K562 (cell line): Measurements from ENCODE around the gene MYBPC3. TPM values are rescaled to one million over a fixed set of nuclear protein-coding genes. Genes with fewer than 3 reads are reported as not detected.

Experiments used
- FOSL1 ChIP-seq: fragments of 200-800 bp; sonication (Bioruptor generic); conservative IDR thresholded peaks from 2 replicates; pipeline ENCODE4 v1.6.1; 2016; ENCODE audit warnings: missing genetic modification characterization, missing compliant biosample characterization
- JUN ChIP-seq, 2 experiments: sonication (generic) in 1 of 2; formaldehyde crosslinking in 1 of 2; IDR thresholded peaks; 2 replicates each; pipeline versions ENCODE4 v1.6.1 to v1.8.0; 2012 to 2022; ENCODE audit warnings: borderline replicate concordance in 2 of 2, mild to moderate bottlenecking in 2 of 2, improper control_type of control experiment in 1 of 2, low read depth in 1 of 2, low read length in 1 of 2, missing genetic modification reagents in 1 of 2
- MCM7 ChIP-seq, 2 experiments: fragments of 450-650 bp; IDR thresholded peaks; 2 replicates each; pipeline ENCODE4 v1.6.1; 2016 to 2018
- RFX1 ChIP-seq: fragments of 450-650 bp; IDR thresholded peaks from 2 replicates; pipeline ENCODE4 v1.6.1; 2016; ENCODE audit warnings: mild to moderate bottlenecking, moderate library complexity
- SREBF2 ChIP-seq: sonication (generic); formaldehyde crosslinking; IDR thresholded peaks from 2 replicates; pipeline ENCODE4 v1.4.0; 2020; ENCODE audit warnings: mild to moderate bottlenecking, missing genetic modification reagents
- TFAM ChIP-seq: fragments of 250-450 bp; sonication (Bioruptor Pico); conservative IDR thresholded peaks from 2 replicates; pipeline ENCODE4 v1.5.0; 2021; ENCODE audit warnings: mild to moderate bottlenecking, moderate library complexity
- ZFPM2 ChIP-seq: fragments of 250-450 bp; sonication (Bioruptor Pico); IDR thresholded peaks from 2 replicates; pipeline ENCODE4 v1.5.1; 2022; ENCODE audit warnings: mild to moderate bottlenecking
- ZHX1 ChIP-seq: fragments of 150-350 bp; conservative IDR thresholded peaks from 2 replicates; pipeline ENCODE4 v1.6.1; 2014; ENCODE audit warnings: low read length
- ZNF165 ChIP-seq: fragments of 250-450 bp; sonication (Bioruptor Pico); IDR thresholded peaks from 2 replicates; pipeline ENCODE4 v1.4.0; 2020; ENCODE audit warnings: borderline replicate concordance
- ZNF263 ChIP-seq: sonication (generic); formaldehyde crosslinking; IDR thresholded peaks from 2 replicates; pipeline ENCODE4 v1.8.0; 2022; ENCODE audit warnings: mild to moderate bottlenecking, missing genetic modification reagents, borderline replicate concordance
- ZNF318 ChIP-seq, 2 experiments: fragments of 450-650 bp; IDR thresholded peaks; 2 replicates each; pipeline ENCODE4 v1.6.1; 2016; ENCODE audit warnings: mild to moderate bottlenecking in 2 of 2, borderline replicate concordance in 1 of 2, low read depth in 1 of 2, moderate library complexity in 1 of 2
- ZNF644 ChIP-seq: fragments of 200-800 bp; sonication (Bioruptor generic); IDR thresholded peaks from 2 replicates; pipeline ENCODE4 v1.6.1; 2016; ENCODE audit warnings: low read depth, missing genetic modification characterization, missing compliant biosample characterization
- polyA plus RNA-seq, 8 experiments: library from polyadenylated mRNA; depleted of rRNA in 4 of 8; stranded (reverse) in 5 of 8; unstranded in 3 of 8; fragments of >200 nt; fragmentation: Nextera tagmentation in 2 of 8; fragmentation: Illumina TruSeq in 1 of 8; extraction: Ambion mirVana in 2 of 8; extraction: Trizol in 1 of 8; gene quantifications; 2 replicates each; pipeline versions ENCODE4 v1.2.1 to v1.2.3, GENCODE V29; 2011 to 2014; ENCODE audit warnings: inconsistent platforms in 1 of 8, missing spikeins in 1 of 8
- total RNA-seq, 7 experiments: library from RNA; depleted of rRNA in 6 of 7; stranded (reverse); fragments of >200 nt in 6 of 7; fragmentation: Illumina TruSeq in 2 of 7; extraction: Trizol in 2 of 7; gene quantifications; 2 replicates each; pipeline versions ENCODE4 v1.2.1 to v1.2.3, GENCODE V29; 2011 to 2021; ENCODE audit warnings: low replicate concordance in 1 of 7

MYBPC3 gene
- total and polyA plus RNA-seq, 9 of the 15 experiments (the other 6 are each of a cell fraction or from before 2014, with no cell fraction given): 0.01 TPM; not detected in 8

- TF ChIP-seq ZHX1: no peak
- TF ChIP-seq SREBF2: no peak
- TF ChIP-seq JUN (IDR thresholded peaks at IDR 0.05; ENCODE audit: borderline replicate concordance, low read depth, low read length): peak; percentile 55; the same call in 1 of the 2 replicates
- no peak for TF ChIP-seq JUN (CRISPR knock-in tag; IDR thresholded peaks at IDR 0.05; ENCODE audit: borderline replicate concordance)
- no peak for TF ChIP-seq TFAM (CRISPR knock-in tag)
- TF ChIP-seq ZNF318 (IDR thresholded peaks at IDR 0.05; ENCODE audit: borderline replicate concordance in 1 of 2, low read depth in 1 of 2): no peak
- TF ChIP-seq ZFPM2 (CRISPR knock-in tag): no peak
- no peak for TF ChIP-seq MCM7 (IDR thresholded peaks at IDR 0.05)
- TF ChIP-seq ZNF165 (CRISPR knock-in tag): no peak
- peak; percentile 87 for TF ChIP-seq FOSL1 (tag)
- TF ChIP-seq ZNF263: 0 out of 2 replicates have a peak, but pooled peaks have one; percentile 34
- TF ChIP-seq ZNF644 (tag): no peak
- TF ChIP-seq RFX1: no peak
These were observed 15.1 kb downstream of the MYBPC3 start (continued) for GRCh38 chr11:47337229-47337924.
